ENCODE measurements around the gene CACNA1I. TPM values are rescaled to one million over a fixed set of nuclear protein-coding genes. Genes with fewer than 3 reads are reported as not detected.

The CACNA1I gene
- total and polyA plus RNA-seq, 2 experiments from 2014 or later: 0.42 to 2.4 TPM

- TF ChIP-seq CTCF (conservative IDR thresholded peaks at IDR 0.05; ENCODE audit: low read depth in 2 of 2) (no peak), CREB1 (CRISPR knock-in tag; IDR thresholded peaks at IDR 0.05; ENCODE audit: low read depth) (no peak)
Observed at GRCh38 chr22:39663751-39664150, 93.2 kb downstream of the CACNA1I start (continued).

DNA sequence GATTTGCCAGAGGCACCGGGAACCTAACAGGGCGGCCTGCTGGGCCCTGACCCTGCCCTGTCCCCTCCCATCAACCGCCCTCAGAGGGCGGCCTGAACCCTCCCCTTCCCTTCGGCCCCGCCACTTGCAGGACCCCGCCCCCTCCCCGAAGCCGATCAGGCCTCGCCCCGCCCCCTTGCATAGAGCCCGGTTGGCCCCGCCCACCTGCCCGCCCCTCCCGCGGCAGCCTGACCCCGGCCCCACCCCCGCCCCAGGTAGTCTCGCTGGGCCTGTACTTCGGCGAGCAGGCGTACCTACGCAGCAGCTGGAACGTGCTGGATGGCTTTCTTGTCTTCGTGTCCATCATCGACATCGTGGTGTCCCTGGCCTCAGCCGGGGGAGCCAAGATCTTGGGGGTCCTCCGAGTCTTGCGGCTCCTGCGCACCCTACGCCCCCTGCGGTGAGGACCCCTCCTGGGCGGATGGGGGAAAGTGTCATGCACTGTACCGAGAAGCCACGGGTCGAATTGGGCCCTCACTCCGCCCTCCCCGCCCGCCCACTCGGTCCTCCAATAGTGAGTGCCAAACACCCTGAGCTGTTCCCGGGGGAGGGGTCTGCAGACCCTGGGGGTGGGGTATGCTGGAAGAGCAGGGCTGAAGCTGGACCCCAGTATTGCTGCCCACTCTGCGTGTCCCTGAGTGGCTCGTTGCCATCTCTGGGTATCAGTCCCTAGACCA lies 94.1 kb downstream of the CACNA1I start:
- no peaks in the 10 kb centered on the region for H3K9me2 ChIP-seq (ENCODE audit: insufficient read depth)
- peak overlapping the region; percentile 85 for H3K4me2 ChIP-seq

More for the DNA sequence above, 94.1 kb downstream of the CACNA1I start:
- no peaks in the 10 kb centered on the region for H3K79me2 ChIP-seq (replicated peaks; ENCODE audit: insufficient read depth)
- Mint-ChIP-seq H3K4me3 (peak overlapping the region; percentile 65), H3K27ac (no peak overlapping the region), H3K9me3 (no peaks in the 10 kb centered on the region; the same call in 2 of the 3 replicates), H3K36me3 (ENCODE audit: low read depth) (no peaks in the 10 kb centered on the region), H3K4me1 (peaks cover 20% of the 10 kb centered on the region), H3K27me3 (ENCODE audit: insufficient read depth, low read depth, poor library complexity) (peaks cover 40% of the 10 kb centered on the region)
- H3K4me3 ChIP-seq: peak overlapping the region; percentile 57
- H3K27me3 ChIP-seq (ENCODE audit: insufficient read depth): peaks cover 15% of the 10 kb centered on the region
- no peak overlapping the region for H3K27ac ChIP-seq (ENCODE audit: low read depth)
- peak overlapping the region; percentile 80; the same call in 1 of the 2 replicates for H2AFZ ChIP-seq
- peak; percentile 61 for ATAC-seq
- H3K36me3 ChIP-seq (ENCODE audit: insufficient read depth): no peaks in the 10 kb centered on the region
- H3K4me1 ChIP-seq (ENCODE audit: insufficient read depth): peaks cover 15% of the 10 kb centered on the region
- TF ChIP-seq, protein P1, sequence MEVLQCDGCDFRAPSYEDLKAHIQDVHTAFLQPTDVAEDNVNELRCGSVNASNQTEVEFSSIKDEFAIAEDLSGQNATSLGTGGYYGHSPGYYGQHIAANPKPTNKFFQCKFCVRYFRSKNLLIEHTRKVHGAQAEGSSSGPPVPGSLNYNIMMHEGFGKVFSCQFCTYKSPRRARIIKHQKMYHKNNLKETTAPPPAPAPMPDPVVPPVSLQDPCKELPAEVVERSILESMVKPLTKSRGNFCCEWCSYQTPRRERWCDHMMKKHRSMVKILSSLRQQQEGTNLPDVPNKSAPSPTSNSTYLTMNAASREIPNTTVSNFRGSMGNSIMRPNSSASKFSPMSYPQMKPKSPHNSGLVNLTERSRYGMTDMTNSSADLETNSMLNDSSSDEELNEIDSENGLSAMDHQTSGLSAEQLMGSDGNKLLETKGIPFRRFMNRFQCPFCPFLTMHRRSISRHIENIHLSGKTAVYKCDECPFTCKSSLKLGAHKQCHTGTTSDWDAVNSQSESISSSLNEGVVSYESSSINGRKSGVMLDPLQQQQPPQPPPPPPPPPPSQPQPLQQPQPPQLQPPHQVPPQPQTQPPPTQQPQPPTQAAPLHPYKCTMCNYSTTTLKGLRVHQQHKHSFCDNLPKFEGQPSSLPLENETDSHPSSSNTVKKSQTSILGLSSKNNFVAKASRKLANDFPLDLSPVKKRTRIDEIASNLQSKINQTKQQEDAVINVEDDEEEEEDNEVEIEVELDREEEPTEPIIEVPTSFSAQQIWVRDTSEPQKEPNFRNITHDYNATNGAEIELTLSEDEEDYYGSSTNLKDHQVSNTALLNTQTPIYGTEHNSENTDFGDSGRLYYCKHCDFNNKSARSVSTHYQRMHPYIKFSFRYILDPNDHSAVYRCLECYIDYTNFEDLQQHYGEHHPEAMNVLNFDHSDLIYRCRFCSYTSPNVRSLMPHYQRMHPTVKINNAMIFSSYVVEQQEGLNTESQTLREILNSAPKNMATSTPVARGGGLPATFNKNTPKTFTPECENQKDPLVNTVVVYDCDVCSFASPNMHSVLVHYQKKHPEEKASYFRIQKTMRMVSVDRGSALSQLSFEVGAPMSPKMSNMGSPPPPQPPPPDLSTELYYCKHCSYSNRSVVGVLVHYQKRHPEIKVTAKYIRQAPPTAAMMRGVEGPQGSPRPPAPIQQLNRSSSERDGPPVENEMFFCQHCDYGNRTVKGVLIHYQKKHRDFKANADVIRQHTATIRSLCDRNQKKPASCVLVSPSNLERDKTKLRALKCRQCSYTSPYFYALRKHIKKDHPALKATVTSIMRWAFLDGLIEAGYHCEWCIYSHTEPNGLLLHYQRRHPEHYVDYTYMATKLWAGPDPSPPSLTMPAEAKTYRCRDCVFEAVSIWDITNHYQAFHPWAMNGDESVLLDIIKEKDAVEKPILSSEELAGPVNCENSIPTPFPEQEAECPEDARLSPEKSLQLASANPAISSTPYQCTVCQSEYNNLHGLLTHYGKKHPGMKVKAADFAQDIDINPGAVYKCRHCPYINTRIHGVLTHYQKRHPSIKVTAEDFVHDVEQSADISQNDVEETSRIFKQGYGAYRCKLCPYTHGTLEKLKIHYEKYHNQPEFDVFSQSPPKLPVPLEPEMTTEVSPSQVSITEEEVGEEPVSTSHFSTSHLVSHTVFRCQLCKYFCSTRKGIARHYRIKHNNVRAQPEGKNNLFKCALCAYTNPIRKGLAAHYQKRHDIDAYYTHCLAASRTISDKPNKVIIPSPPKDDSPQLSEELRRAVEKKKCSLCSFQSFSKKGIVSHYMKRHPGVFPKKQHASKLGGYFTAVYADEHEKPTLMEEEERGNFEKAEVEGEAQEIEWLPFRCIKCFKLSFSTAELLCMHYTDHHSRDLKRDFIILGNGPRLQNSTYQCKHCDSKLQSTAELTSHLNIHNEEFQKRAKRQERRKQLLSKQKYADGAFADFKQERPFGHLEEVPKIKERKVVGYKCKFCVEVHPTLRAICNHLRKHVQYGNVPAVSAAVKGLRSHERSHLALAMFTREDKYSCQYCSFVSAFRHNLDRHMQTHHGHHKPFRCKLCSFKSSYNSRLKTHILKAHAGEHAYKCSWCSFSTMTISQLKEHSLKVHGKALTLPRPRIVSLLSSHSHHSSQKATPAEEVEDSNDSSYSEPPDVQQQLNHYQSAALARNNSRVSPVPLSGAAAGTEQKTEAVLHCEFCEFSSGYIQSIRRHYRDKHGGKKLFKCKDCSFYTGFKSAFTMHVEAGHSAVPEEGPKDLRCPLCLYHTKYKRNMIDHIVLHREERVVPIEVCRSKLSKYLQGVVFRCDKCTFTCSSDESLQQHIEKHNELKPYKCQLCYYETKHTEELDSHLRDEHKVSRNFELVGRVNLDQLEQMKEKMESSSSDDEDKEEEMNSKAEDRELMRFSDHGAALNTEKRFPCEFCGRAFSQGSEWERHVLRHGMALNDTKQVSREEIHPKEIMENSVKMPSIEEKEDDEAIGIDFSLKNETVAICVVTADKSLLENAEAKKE (CRISPR knock-in tag; IDR thresholded peaks at IDR 0.05): no peak
- peak; percentile 47; the same call in 1 of the 2 replicates for TF ChIP-seq POLR2AphosphoS5 (IDR thresholded peaks at IDR 0.05; ENCODE audit: low read depth)
- no peaks in the 10 kb centered on the region for H3F3A ChIP-seq (replicated peaks; ENCODE audit: low read depth)
- H4K20me1 ChIP-seq (replicated peaks; ENCODE audit: insufficient read depth): no peaks in the 10 kb centered on the region
- DNase-seq (ENCODE audit: low spot score): peak; percentile 94

Data from GM23338 (cell line).